Measurements from ENCODE around the gene PPP1R26. TPM values are rescaled to one million over a fixed set of nuclear protein-coding genes. Genes with fewer than 3 reads are reported as not detected.

Gene PPP1R26
- total and polyA plus RNA-seq, 5 experiments from 2014 or later: 0.13 to 0.22 TPM; not detected in 3

DNA sequence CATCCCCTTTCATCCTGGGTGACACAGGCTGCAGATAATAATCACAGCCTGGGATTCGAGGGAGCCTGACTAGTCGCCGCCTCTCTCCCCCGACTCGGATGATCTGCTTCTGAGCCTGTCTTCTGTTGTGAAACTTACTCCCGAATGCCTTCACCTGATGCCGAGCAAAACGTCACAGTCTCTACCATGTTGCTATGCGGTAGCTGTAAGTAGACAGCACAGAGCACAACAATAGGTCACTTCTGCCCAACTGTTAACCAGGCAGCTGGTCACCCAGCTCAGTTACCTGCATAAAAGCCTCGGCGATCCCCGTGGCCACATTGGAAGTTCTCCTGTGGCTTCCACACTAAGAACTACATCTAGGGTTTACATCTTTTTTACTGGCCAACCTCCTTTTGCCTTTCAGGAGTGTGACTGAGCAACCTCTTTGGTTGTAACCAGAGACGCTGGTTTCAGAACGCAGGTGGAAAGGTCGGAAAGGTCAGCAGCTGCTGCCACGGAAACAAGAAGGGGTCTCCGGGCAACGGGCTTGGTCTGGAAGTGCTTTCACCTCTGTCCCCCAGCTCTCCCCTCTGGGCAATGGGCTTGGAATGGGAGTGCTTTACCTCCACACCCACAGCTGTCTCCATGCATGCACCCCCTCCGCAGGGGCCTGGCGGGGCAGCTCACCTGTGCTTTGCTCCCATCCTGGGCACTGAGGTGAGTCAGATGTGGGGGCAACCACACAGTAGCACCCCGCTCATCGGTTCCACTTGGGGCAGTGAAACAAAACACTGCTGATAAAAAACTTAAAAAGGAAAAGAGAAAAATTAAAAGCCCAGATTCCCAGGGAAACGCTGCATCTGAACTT is 7.6 kb upstream of the PPP1R26 start:
- POLR2A ChIA-PET: no interaction called here
- no peaks in the 10 kb centered on the region for H3K9me3 Mint-ChIP-seq
- H3K4me3 Mint-ChIP-seq: no peak overlapping the region
- peaks cover 0 to 5% (median 0%) of the 10 kb centered on the region in 4 donors for H3K4me1 Mint-ChIP-seq
- DNase-seq (no peak), ATAC-seq (no peak)
- H3K27me3 Mint-ChIP-seq: peaks cover 25 to 64% (median 40%) of the 10 kb centered on the region in 5 donors
- no peaks in the 10 kb centered on the region for H3K36me3 Mint-ChIP-seq
- peak overlapping the region in 1 of 10 donors; percentile 31 for H3K27ac Mint-ChIP-seq

DNA sequence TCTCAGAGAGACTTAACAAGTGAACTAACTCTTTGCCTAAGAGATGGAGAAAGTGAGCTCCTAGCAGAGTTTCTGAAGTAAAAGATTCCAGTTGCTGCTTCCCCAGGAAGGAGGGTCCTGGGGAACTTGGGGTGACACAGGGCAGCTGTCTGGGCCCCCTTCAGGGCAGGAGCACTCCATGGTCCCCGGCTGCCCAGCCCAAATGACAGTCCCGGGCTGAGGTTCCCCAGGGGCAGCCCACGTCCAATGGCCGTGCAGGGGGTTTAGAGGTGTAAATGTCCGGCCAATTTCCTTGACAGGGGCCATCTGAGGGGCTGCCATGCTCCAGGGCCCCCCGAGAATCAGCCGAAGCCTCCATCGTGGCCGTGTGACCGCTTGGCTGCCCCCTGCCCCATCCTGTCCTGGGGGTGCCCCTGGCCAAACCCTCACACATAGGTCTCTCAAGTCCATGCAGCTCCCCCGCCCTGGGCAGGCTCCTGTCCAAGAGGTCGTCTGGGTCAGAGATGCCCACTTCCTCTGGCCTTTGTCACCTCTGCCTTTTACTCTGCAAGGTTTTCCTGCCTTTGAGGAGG is 5.5 kb upstream of the PPP1R26 start:
- peaks cover 0 to 2% (median 0%) of the 10 kb centered on the region in 3 donors for H3K36me3 Mint-ChIP-seq
- no peak overlapping the region for H3K27ac Mint-ChIP-seq
- peaks cover 0 to 5% (median 0%) of the 10 kb centered on the region in 9 donors for H3K9me3 Mint-ChIP-seq
- peaks cover 3 to 9% (median 6%) of the 10 kb centered on the region in 4 donors for H3K4me1 Mint-ChIP-seq
- no peak overlapping the region for H3K4me3 Mint-ChIP-seq
- POLR2A ChIA-PET: no interaction called here
- no peak for DNase-seq
- peaks cover 30 to 69% (median 36%) of the 10 kb centered on the region in 5 donors for H3K27me3 Mint-ChIP-seq
- ATAC-seq: no peak

DNA sequence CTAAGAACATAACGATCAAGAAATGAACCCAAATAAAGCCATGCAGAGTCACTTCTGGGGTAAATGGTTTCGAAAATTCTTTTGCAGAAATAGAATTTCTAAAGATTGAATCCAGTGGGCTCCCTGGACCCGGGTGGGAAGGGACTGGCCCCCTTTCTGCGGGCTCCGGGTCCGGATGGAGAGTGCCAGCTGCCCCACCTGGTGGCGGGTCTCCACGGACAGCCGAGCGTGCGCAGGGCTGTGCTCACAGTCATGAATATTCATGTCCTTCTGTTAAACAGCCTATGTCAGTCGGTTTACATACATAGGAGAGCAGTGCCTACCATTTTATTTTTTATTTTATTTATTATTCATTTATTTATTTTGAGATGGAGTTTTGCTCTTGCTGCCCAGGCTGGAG is 4.7 kb upstream of the PPP1R26 start:
- POLR2A ChIA-PET: no interaction called here
- peak in 1 of 2 donors; percentile 45 for ATAC-seq

DNA sequence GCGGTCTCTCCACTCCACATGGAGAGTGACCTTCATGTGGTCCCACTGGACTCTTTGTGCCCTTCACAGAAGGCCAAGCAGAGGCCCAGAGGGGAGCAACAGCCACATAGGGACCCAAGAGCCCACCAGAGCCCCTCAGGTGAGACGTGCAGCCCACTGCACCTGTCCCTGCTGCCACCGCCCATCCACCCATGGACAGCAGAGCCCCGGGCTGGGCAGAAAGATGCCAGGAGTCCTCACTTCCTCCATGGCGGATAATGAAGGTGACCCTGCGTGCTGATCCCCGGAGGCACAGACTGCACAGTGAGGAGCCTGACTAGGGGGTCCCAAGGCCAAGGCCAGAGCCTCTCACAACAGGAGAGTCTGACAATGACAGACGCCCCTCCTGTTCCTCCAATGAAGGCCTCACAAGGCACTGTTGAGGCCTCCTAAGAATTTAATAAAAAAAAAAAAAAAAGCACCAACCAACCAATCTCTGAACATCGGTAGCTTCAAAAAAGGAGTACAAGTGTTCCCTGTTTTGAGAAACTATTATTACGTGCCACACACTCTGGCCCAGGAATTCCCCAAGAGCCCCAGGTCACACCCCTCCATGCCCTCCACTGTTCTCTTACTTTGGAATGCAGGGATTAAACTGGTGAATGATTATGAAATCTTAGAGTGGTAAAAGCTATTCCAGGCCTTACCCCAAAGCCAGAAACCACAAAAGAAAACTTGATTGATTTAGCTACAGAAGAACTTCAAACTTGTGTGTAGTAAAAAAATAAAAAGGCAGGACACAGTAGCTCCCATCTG is 2.8 kb upstream of the PPP1R26 start:
- Mint-ChIP-seq H3K36me3 (peaks cover 0 to 2% (median 0%) of the 10 kb centered on the region in 3 donors), H3K4me1 (peaks cover 3 to 12% (median 8%) of the 10 kb centered on the region in 4 donors), H3K27ac (no peak overlapping the region), H3K4me3 (peak overlapping the region in 1 of 10 donors; percentile 24), H3K27me3 (peaks cover 18 to 60% (median 22%) of the 10 kb centered on the region in 5 donors), H3K9me3 (peaks cover 0 to 5% (median 0%) of the 10 kb centered on the region in 9 donors)
- ATAC-seq (no peak), DNase-seq (no peak)
- POLR2A ChIA-PET: no interaction called here

More for the DNA sequence above, 4.7 kb upstream of the PPP1R26 start:
- Mint-ChIP-seq H3K27ac (no peak overlapping the region), H3K4me1 (peaks cover 3 to 8% (median 6%) of the 10 kb centered on the region in 4 donors), H3K9me3 (peaks cover 0 to 5% (median 0%) of the 10 kb centered on the region in 9 donors), H3K27me3 (peaks cover 28 to 61% (median 35%) of the 10 kb centered on the region in 5 donors), H3K4me3 (no peak overlapping the region), H3K36me3 (peaks cover 0 to 2% (median 0%) of the 10 kb centered on the region in 3 donors)
- no peak for DNase-seq

DNA sequence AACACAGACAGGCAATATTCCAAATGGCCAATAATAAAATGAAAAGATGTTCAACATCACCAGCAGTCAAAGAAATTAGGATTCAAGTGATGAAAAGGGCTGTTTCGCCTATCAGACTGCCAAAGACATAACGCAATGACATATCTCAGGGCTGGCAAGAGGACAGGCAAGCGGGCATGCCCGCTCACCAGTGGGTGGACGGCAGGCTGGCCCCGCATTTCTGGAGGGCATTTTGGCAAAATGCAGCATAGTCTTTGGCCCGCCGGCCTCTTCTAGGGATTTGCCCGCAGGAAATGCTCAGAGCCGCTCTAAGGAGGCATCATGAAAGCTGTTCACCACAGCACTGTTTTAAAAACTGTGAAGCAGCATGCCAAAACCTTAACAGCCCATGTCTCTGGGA is 1.4 kb upstream of the PPP1R26 start:
- peaks cover 0 to 2% (median 0%) of the 10 kb centered on the region in 3 donors for H3K36me3 Mint-ChIP-seq
- ATAC-seq: no peak
- DNase-seq: no peak
- peaks cover 0 to 5% (median 0%) of the 10 kb centered on the region in 9 donors for H3K9me3 Mint-ChIP-seq
- POLR2A ChIA-PET: no interaction called here
- H3K27ac Mint-ChIP-seq: no peak overlapping the region
- H3K4me3 Mint-ChIP-seq: peak overlapping the region; percentile 78 to 98 (median 86)
- peaks cover 4 to 17% (median 9%) of the 10 kb centered on the region in 4 donors for H3K4me1 Mint-ChIP-seq
- H3K27me3 Mint-ChIP-seq: peaks cover 17 to 66% (median 31%) of the 10 kb centered on the region in 5 donors

DNA sequence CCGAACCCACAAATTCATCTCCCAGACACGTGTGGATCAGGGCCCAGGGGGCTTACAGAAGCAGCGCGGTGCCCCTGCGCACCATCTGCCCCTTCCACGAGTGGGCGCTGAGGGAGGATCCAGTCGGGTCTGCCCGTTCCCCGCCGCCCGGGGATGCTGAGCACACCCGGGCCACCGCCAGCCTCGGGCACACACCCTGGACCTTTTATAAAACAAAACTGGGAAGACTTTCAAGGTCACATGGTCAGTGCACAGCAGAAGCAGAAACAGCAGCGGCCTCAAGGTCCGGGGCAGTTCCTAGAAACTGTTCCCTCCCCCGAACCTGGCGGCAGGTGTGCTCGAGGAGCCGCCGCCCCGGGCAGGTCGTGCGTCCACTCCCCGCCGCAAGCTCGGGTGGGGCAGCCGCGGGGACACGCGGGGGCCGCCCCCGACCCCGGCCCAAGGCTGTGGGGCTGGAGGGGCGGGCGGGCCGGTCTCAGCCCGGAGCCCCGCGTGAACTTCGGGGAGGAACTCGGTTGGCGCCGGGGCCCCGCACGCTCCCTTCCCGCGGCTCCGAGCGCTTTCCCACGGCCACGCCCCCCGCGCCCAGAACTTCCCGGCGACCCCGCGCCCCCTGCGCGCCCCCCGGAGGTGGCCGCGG is 633 bp upstream of the PPP1R26 start:
- POLR2A ChIA-PET: no interaction called here
- ATAC-seq (peak; percentile 46 to 54), DNase-seq (peak in 2 of 10 donors; percentile 4 to 13)
- peaks cover 0 to 2% (median 0%) of the 10 kb centered on the region in 3 donors for H3K36me3 Mint-ChIP-seq
- peak overlapping the region in 2 of 10 donors; percentile 65 to 84 for H3K27ac Mint-ChIP-seq
- H3K4me1 Mint-ChIP-seq: peaks cover 4 to 17% (median 9%) of the 10 kb centered on the region in 4 donors
- H3K4me3 Mint-ChIP-seq: peak overlapping the region; percentile 78 to 98 (median 86)
- H3K9me3 Mint-ChIP-seq: peaks cover 0 to 5% (median 0%) of the 10 kb centered on the region in 9 donors
- H3K27me3 Mint-ChIP-seq: peaks cover 21 to 67% (median 33%) of the 10 kb centered on the region in 5 donors

DNA sequence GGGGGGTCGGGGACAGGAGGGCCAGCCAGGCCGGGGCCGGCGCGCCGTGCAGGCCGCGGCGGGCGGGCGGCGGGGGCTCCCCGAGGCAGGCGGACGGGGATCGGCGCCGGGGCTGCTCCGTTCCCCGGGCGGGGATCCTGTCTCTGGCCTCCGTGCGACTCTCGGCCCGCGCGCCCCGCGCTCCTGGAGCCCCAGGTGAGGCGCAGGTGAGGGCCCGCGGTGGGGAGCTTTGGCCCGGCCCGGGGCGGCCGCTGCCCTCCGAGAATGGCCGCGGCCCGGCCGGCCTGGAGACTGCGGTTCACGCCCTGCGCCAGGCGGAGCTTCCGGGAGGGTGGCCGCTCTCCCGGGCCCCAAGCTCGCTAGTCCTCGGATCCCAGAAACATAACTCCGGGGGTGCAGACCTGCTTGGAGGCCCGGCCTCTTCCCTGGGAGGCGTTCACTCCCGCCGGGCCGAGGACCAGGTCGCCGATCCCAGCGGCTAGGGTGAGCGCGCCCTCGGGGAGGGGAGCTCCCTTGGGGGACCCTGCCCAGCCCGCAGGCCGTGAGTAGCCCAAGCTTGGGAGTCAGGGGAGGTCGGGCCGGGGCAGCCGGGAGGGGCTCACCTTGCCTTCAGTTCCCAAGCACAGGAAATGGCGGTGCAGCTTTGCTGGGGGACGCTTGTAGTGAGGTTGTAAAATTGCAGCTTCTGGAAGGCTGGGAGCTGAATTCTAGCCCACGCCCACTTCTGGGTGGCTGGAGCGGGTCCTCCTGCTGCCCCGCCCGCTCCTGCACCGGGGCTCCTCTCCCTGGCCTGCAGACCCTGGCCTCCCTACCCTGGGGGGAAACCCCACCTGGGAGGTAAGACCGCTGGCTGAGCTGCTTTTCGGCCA is 723 bp downstream of the PPP1R26 start:
- H3K4me1 Mint-ChIP-seq: peaks cover 6 to 17% (median 9%) of the 10 kb centered on the region in 4 donors
- H3K4me3 Mint-ChIP-seq: peak overlapping the region; percentile 18 to 60 (median 48)
- ATAC-seq (peak; percentile 54 to 59), DNase-seq (peak in 2 of 10 donors; percentile 11)
- peaks cover 0 to 2% (median 0%) of the 10 kb centered on the region in 3 donors for H3K36me3 Mint-ChIP-seq
- POLR2A ChIA-PET: no interaction called here
- no peak overlapping the region for H3K27ac Mint-ChIP-seq
- peaks cover 22 to 76% (median 37%) of the 10 kb centered on the region in 5 donors for H3K27me3 Mint-ChIP-seq
- peaks cover 0 to 5% (median 0%) of the 10 kb centered on the region in 9 donors for H3K9me3 Mint-ChIP-seq

DNA sequence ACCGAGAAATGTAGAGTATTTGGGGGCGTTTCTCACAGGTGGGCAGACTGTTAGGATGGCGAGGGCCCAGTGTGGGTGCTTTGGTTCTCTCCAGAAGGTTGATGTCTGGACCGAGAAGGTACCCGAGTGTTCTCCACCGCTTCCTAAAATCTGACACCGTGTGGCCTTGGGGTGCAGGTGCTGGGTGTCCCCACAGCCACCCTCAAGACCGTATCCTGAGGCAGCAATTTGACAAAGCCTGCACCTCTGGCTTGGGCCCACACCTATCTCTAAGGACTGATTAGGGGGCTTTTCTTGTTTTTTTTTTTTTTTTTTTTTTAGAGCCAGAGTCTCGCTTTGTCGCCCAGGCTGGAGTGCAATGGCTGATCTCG is 1.3 kb downstream of the PPP1R26 start:
- POLR2A ChIA-PET: interaction anchor here (1.0 kb wide), 1 partner anchor 18 kb away, joined by 4 read pairs; no protein-coding TSS in a partner anchor

DNA sequence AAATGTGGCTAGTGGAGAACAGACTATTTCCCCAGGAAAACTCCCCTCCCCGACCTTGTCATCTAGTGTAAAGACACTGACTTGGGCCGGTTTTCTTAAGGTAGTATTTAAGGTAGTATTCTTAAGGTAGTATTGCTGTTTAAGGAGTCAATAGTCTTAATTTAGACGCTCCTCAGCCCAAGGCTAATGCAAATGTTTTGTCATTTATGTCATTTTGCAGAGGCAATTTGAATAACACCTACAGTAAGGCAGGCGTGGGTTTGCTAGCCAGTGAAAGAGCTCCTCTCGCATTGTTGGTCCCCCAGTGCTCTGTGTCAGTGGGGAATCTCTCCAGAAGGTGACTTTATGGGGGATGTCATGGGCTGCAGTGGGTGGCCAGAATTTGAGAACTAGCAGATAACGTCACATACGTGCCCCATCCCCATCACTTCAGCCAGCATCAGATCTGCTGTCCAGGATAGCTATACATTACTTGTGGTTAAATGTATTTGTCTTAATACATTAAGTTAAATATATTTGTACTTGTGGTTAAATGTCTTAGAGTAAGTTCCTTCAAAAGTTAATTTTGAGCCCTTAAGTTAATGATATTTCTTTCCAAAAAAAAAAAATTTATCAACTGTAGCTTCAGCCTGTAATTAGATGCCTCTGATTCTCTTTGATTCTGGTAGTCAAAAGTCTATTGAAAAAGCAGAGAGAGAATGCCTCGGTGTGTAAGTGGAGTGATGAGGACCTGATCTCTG is 2.6 kb downstream of the PPP1R26 start:
- Mint-ChIP-seq H3K27me3 (peaks cover 19 to 72% (median 38%) of the 10 kb centered on the region in 5 donors), H3K4me3 (peak overlapping the region in 4 of 10 donors; percentile 27 to 60 (median 48))
- ATAC-seq: no peak

More for the DNA sequence above, 1.3 kb downstream of the PPP1R26 start:
- peaks cover 0 to 2% (median 0%) of the 10 kb centered on the region in 3 donors for H3K36me3 Mint-ChIP-seq
- DNase-seq (no peak), ATAC-seq (peak; percentile 22 to 49)
- H3K4me1 Mint-ChIP-seq: peaks cover 6 to 17% (median 9%) of the 10 kb centered on the region in 4 donors
- H3K27me3 Mint-ChIP-seq: peaks cover 19 to 75% (median 34%) of the 10 kb centered on the region in 5 donors
- H3K9me3 Mint-ChIP-seq: peaks cover 0 to 5% (median 0%) of the 10 kb centered on the region in 9 donors
- H3K4me3 Mint-ChIP-seq: peak overlapping the region; percentile 18 to 60 (median 48)
- H3K27ac Mint-ChIP-seq: no peak overlapping the region

DNA sequence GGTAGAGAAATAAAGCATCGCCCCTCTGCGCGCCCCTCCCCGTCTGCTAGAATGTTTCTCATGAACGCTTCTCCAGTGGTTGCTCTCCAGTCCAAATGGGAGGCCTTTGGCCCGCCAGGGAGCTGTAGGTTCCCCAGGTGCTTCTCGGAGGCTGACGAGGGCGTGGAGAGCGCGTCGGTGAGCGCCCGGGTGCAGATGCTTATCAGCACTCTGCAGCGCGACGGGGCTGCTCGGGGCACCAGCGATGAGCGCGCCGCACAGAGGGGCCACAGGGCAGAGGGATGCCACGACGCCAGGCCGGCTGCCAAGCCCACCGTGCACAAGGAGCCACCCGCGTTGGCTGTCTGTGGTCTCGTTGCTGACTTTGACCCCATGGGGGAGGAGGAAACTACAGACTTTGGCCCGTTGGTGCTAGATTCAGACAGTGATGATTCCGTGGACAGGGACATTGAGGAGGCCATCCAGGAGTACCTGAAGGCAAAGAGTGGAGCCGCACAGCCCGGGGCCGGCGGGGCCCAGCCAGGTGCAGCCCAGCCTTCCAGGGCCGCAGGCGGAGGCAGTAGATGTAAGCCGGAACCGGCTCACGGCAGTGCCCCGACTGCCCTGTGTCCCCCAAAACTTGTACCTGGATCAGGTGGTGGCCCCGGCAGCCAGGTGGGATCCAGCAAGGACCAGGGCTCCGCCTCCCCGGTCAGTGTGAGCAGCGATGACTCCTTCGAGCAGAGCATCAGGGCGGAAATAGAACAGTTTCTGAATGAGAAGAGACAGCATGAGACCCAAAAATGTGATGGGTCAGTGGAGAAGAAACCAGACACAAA is 5.1 kb downstream of the PPP1R26 start:
- Mint-ChIP-seq H3K4me1 (peaks cover 0 to 9% (median 5%) of the 10 kb centered on the region in 4 donors), H3K36me3 (no peaks in the 10 kb centered on the region)
- peak in 1 of 10 donors; percentile 18 for DNase-seq

More for the DNA sequence above, 2.6 kb downstream of the PPP1R26 start:
- POLR2A ChIA-PET: interaction anchor here (1.0 kb wide), 1 partner anchor 17 kb away, joined by 4 read pairs; no protein-coding TSS in a partner anchor
- peaks cover 0 to 2% (median 0%) of the 10 kb centered on the region in 3 donors for H3K36me3 Mint-ChIP-seq
- H3K4me1 Mint-ChIP-seq: peaks cover 6 to 17% (median 9%) of the 10 kb centered on the region in 4 donors
- H3K9me3 Mint-ChIP-seq: peaks cover 0 to 5% (median 0%) of the 10 kb centered on the region in 9 donors
- H3K27ac Mint-ChIP-seq: peak overlapping the region in 1 of 10 donors; percentile 40
- no peak for DNase-seq

More for the DNA sequence above, 5.1 kb downstream of the PPP1R26 start:
- Mint-ChIP-seq H3K4me3 (no peak overlapping the region), H3K9me3 (no peaks in the 10 kb centered on the region), H3K27me3 (peaks cover 9 to 57% (median 27%) of the 10 kb centered on the region in 5 donors), H3K27ac (no peak overlapping the region)
- no peak for ATAC-seq
- POLR2A ChIA-PET: no interaction called here

Data from naive thymus-derived CD8-positive, alpha-beta T cell (primary cell).